A673 (cell line): ENCODE data around the gene TSHZ1. TPM values are rescaled to one million over a fixed set of nuclear protein-coding genes. Genes with fewer than 3 reads are reported as not detected.
A peak's percentile ranks its signal among the peaks of the same experiment; 100 is the strongest.

Experiments used
- BruUV-seq: library from RNA; stranded (reverse); fragments of 400-500 nt; replicated peaks from 2 replicates; lab custom pipeline; 2021; lab: Mats Ljungman, UMichigan
- CTCF ChIA-PET: fragments of 300-600 bp; sonication (Branson Sonifier 250); formaldehyde crosslinking; loops from one replicate; lab custom pipeline; 2022; ENCODE audit warnings: antibody characterized with exemption; lab: Charles Lee
- POLR2A ChIA-PET: fragments of 300-600 bp; sonication (Branson Sonifier 250); formaldehyde crosslinking; loops from one replicate; lab custom pipeline; 2022; ENCODE audit warnings: antibody characterized with exemption; ENCODE audit not compliant: low non-redundant PET; lab: Charles Lee
- DNase-seq: peaks from one replicate; pipeline ENCODE4 v3.0.0-alpha.2; 2015; ENCODE audit warnings: low spot score
- H3K27ac ChIP-seq: fragments of 200-600 bp; sonication (generic); 2 replicates; pipeline ENCODE4 v1.5.1; 2016; ENCODE audit warnings: mixed run types, low read depth, mild to moderate bottlenecking, mixed read lengths, antibody characterized with exemption, low read length; ENCODE audit not compliant: poor library complexity, severe bottlenecking
- H3K27me3 ChIP-seq: fragments of 200-600 bp; sonication (generic); replicated peaks from 2 replicates; pipeline ENCODE4 v1.6.1; 2017; ENCODE audit warnings: mixed run types, low read depth, mild to moderate bottlenecking, mixed read lengths, antibody characterized with exemption, low read length; ENCODE audit not compliant: insufficient read depth, poor library complexity
- H3K36me3 ChIP-seq: fragments of 200-600 bp; sonication (generic); 2 replicates; pipeline ENCODE4 v1.6.1; 2016; ENCODE audit warnings: mixed run types, mild to moderate bottlenecking, mixed read lengths, antibody characterized with exemption, low read length; ENCODE audit not compliant: insufficient read depth, poor library complexity, severe bottlenecking
- H3K4me1 ChIP-seq: fragments of 200-600 bp; sonication (generic); 2 replicates; pipeline ENCODE4 v1.6.1; 2017; ENCODE audit warnings: mixed run types, mild to moderate bottlenecking, mixed read lengths, antibody characterized with exemption, low read length; ENCODE audit not compliant: insufficient read depth, poor library complexity, severe bottlenecking
- H3K4me3 ChIP-seq: fragments of 200-600 bp; sonication (generic); 2 replicates; pipeline ENCODE4 v1.5.1; 2016; ENCODE audit warnings: low read depth, mixed run types, mild to moderate bottlenecking, mixed read lengths, low read length; ENCODE audit not compliant: poor library complexity, severe bottlenecking
- H3K9me3 ChIP-seq: fragments of 200-600 bp; sonication (generic); 2 replicates; pipeline ENCODE4 v1.6.1; 2016; ENCODE audit warnings: mixed run types, low read depth, mild to moderate bottlenecking, mixed read lengths, antibody characterized with exemption, low read length; ENCODE audit not compliant: poor library complexity, severe bottlenecking
- CTCF ChIP-seq: fragments of 300-800, 200-600 bp; sonication (generic); conservative IDR thresholded peaks from 2 replicates; pipeline ENCODE4 v1.5.1; 2017; ENCODE audit warnings: low read depth, mild to moderate bottlenecking, antibody characterized with exemption, low read length, moderate library complexity, mixed read lengths
- EZH2 ChIP-seq: fragments of 200-600 bp; sonication (generic); IDR thresholded peaks from 2 replicates; pipeline ENCODE4 v1.6.1; 2017; ENCODE audit warnings: borderline replicate concordance, low read depth, mild to moderate bottlenecking, mixed read lengths, antibody characterized with exemption, low read length; ENCODE audit not compliant: poor library complexity, severe bottlenecking
- intact Hi-C: fragments of 100-400 bp; cut with micrococcal nuclease; formaldehyde crosslinking; loops from one replicate; pipeline ENCODE4 v1.10.0; 2022; ENCODE audit not compliant: unreplicated experiment
- total RNA-seq: library from RNA; stranded (reverse); gene quantifications from 2 replicates; pipeline ENCODE4 v1.2.3, GENCODE V29; 2021

Gene TSHZ1
- total RNA-seq, 1 experiment from 2014 or later: 1.8 TPM

- DNase-seq: no peak
- BruUV-seq: no TSS peak
- peaks cover 42% of the 10 kb centered on the region for H3K27me3 ChIP-seq
- peak overlapping the region; percentile 52 for H3K4me3 ChIP-seq
- TF ChIP-seq EZH2: no peak
- TF ChIP-seq CTCF: no peak
- peaks cover 28% of the 10 kb centered on the region for H3K4me1 ChIP-seq
- CTCF ChIA-PET: no interaction called here
- POLR2A ChIA-PET: no interaction called here
- intact Hi-C loops: no loop called here
- H3K9me3 ChIP-seq: no peaks in the 10 kb centered on the region
- no peak overlapping the region for H3K27ac ChIP-seq
- no peaks in the 10 kb centered on the region for H3K36me3 ChIP-seq
Measured at GRCh38 chr18:75211626-75211952, 992 bp downstream of the TSHZ1 start.

GRCh38 chr18:75211953-75212750, 1.6 kb downstream of the TSHZ1 start:
- ChIA-PET CTCF (no interaction called here), POLR2A (no interaction called here)
- Histone ChIP-seq H3K4me3 (peak overlapping the region; percentile 52), H3K4me1 (peaks cover 28% of the 10 kb centered on the region), H3K9me3 (no peaks in the 10 kb centered on the region), H3K27me3 (peaks cover 37% of the 10 kb centered on the region), H3K27ac (no peak overlapping the region), H3K36me3 (no peaks in the 10 kb centered on the region)
- intact Hi-C loops: no loop called here
- no TSS peak for BruUV-seq
- DNase-seq: no peak
- TF ChIP-seq EZH2 (no peak), CTCF (no peak)

- POLR2A ChIA-PET: interaction anchor here (0.6 kb wide), 1 partner anchor 1831 kb away, joined by 3 read pairs; no protein-coding TSS in a partner anchor
- H3K4me3 ChIP-seq: peak overlapping the region; percentile 52
- H3K4me1 ChIP-seq: peaks cover 22% of the 10 kb centered on the region
- H3K36me3 ChIP-seq: no peaks in the 10 kb centered on the region
- TF ChIP-seq EZH2 (no peak), CTCF (no peak)
- intact Hi-C loops: no loop called here
- BruUV-seq: no TSS peak
- peaks cover 31% of the 10 kb centered on the region for H3K27me3 ChIP-seq
- no peaks in the 10 kb centered on the region for H3K9me3 ChIP-seq
- H3K27ac ChIP-seq: no peak overlapping the region
- no peak for DNase-seq
- CTCF ChIA-PET: no interaction called here
Measured at GRCh38 chr18:75212751-75213090, 2.1 kb downstream of the TSHZ1 start.
